ENCODE data around the gene AK1. TPM values are rescaled to one million over a fixed set of nuclear protein-coding genes. Genes with fewer than 3 reads are reported as not detected.

The AK1 gene
- total and polyA plus RNA-seq, 2 of the 13 experiments (the other 11 are each of a cell fraction or from before 2014, with no cell fraction given) = 19.1 to 32.8 TPM

DNA sequence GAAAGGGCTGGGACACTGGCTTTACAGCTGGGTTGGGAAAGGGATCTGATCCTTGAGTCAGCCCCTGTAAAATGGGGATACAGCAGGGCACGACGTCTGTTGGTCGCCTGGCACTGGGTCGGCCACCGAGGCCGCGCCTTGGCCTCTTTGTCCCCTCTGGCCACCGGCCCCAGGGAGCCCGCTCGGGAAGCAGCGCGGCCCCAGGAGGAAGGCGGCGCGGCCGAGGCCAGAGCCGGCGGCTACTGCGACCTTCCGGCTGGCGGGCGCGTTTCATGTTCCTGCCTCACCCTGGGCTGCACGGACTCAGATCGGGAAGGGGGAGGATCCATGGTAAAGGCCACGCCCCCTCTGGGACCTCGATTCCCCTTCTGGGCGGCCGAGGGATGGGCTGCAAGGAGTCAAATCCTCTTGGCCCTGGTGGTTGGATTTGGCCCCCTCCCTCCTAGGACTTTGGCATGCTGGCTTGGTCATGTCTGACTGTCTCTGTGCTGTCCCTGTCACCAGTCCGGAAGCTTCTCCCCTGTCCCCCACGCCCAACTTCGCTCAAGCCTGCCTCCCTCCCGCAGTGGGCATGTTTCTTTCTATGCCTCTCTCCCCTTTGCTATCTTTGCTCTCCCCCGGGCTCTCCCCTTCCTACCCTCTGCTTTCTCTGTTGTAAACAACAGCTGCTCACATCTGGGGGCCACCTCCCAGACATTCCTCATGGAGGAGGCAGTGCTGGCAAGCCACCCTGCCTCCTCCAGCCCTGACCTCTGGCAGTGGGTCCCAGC, 49.0 kb downstream of the AK1 start (continued):
- TF ChIP-seq, protein P1, sequence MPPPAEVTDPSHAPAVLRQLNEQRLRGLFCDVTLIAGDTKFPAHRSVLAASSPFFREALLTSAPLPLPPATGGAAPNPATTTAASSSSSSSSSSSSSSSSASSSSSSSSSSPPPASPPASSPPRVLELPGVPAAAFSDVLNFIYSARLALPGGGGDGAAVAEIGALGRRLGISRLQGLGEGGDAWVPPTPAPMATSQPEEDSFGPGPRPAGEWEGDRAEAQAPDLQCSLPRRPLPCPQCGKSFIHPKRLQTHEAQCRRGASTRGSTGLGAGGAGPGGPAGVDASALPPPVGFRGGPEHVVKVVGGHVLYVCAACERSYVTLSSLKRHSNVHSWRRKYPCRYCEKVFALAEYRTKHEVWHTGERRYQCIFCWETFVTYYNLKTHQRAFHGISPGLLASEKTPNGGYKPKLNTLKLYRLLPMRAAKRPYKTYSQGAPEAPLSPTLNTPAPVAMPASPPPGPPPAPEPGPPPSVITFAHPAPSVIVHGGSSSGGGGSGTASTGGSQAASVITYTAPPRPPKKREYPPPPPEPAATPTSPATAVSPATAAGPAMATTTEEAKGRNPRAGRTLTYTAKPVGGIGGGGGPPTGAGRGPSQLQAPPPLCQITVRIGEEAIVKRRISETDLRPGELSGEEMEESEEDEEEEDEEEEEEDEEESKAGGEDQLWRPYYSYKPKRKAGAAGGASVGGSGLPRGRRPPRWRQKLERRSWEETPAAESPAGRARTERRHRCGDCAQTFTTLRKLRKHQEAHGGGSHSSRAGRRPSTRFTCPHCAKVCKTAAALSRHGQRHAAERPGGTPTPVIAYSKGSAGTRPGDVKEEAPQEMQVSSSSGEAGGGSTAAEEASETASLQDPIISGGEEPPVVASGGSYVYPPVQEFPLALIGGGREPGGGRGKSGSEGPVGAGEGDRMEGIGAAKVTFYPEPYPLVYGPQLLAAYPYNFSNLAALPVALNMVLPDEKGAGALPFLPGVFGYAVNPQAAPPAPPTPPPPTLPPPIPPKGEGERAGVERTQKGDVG (CRISPR knock-in tag; IDR thresholded peaks at IDR 0.05; ENCODE audit: borderline replicate concordance) = no peak
- TF ChIP-seq, protein P2, sequence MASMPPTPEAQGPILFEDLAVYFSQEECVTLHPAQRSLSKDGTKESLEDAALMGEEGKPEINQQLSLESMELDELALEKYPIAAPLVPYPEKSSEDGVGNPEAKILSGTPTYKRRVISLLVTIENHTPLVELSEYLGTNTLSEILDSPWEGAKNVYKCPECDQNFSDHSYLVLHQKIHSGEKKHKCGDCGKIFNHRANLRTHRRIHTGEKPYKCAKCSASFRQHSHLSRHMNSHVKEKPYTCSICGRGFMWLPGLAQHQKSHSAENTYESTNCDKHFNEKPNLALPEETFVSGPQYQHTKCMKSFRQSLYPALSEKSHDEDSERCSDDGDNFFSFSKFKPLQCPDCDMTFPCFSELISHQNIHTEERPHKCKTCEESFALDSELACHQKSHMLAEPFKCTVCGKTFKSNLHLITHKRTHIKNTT (CRISPR knock-in tag; IDR thresholded peaks at IDR 0.05) = no peak
- TF ChIP-seq ZNF337 (CRISPR knock-in tag; IDR thresholded peaks at IDR 0.05; ENCODE audit: borderline replicate concordance, low read depth) (no peak), ZNF550 (CRISPR knock-in tag; IDR thresholded peaks at IDR 0.05; ENCODE audit: borderline replicate concordance) (no peak), ZFX (CRISPR knock-in tag; IDR thresholded peaks at IDR 0.05; ENCODE audit: low read depth) (peak; percentile 77), ZNF446 (CRISPR knock-in tag; IDR thresholded peaks at IDR 0.05) (no peak), HDAC6 (IDR thresholded peaks at IDR 0.05; ENCODE audit: low read depth, low read length) (no peak), CBX2 (IDR thresholded peaks at IDR 0.05; ENCODE audit: low read depth, low read length) (no peak), CBX2 (CRISPR knock-in tag; IDR thresholded peaks at IDR 0.05; ENCODE audit: low read depth) (peak; percentile 77; the same call in 1 of the 2 replicates), RARA (CRISPR knock-in tag; IDR thresholded peaks at IDR 0.05) (no peak), ERF (CRISPR knock-in tag; IDR thresholded peaks at IDR 0.05) (0 out of 2 replicates have a peak, but pooled peaks have one; percentile 17), ZNF781 (CRISPR knock-in tag; IDR thresholded peaks at IDR 0.05; ENCODE audit: borderline replicate concordance, not compliant biosample characterization) (no peak), EP300 (IDR thresholded peaks at IDR 0.05; ENCODE audit: low read depth in 2 of 2, low read length in 2 of 2) (no peak), EP300 (CRISPR knock-in tag; IDR thresholded peaks at IDR 0.05; ENCODE audit: borderline replicate concordance) (no peak), TEAD3 (CRISPR knock-in tag; optimal IDR thresholded peaks at IDR 0.05; ENCODE audit: borderline replicate concordance) (peak; percentile 66), ZNF101 (CRISPR knock-in tag; IDR thresholded peaks at IDR 0.05; ENCODE audit: borderline replicate concordance, low read depth) (no peak)
- TF ChIP-seq, protein P3, sequence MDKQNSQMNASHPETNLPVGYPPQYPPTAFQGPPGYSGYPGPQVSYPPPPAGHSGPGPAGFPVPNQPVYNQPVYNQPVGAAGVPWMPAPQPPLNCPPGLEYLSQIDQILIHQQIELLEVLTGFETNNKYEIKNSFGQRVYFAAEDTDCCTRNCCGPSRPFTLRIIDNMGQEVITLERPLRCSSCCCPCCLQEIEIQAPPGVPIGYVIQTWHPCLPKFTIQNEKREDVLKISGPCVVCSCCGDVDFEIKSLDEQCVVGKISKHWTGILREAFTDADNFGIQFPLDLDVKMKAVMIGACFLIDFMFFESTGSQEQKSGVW (CRISPR knock-in tag; IDR thresholded peaks at IDR 0.05; ENCODE audit: borderline replicate concordance) = no peak
- TF ChIP-seq, protein P4, sequence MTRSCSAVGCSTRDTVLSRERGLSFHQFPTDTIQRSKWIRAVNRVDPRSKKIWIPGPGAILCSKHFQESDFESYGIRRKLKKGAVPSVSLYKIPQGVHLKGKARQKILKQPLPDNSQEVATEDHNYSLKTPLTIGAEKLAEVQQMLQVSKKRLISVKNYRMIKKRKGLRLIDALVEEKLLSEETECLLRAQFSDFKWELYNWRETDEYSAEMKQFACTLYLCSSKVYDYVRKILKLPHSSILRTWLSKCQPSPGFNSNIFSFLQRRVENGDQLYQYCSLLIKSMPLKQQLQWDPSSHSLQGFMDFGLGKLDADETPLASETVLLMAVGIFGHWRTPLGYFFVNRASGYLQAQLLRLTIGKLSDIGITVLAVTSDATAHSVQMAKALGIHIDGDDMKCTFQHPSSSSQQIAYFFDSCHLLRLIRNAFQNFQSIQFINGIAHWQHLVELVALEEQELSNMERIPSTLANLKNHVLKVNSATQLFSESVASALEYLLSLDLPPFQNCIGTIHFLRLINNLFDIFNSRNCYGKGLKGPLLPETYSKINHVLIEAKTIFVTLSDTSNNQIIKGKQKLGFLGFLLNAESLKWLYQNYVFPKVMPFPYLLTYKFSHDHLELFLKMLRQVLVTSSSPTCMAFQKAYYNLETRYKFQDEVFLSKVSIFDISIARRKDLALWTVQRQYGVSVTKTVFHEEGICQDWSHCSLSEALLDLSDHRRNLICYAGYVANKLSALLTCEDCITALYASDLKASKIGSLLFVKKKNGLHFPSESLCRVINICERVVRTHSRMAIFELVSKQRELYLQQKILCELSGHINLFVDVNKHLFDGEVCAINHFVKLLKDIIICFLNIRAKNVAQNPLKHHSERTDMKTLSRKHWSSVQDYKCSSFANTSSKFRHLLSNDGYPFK (CRISPR knock-in tag; IDR thresholded peaks at IDR 0.05; ENCODE audit: borderline replicate concordance) = no peak
- TF ChIP-seq, protein P5, sequence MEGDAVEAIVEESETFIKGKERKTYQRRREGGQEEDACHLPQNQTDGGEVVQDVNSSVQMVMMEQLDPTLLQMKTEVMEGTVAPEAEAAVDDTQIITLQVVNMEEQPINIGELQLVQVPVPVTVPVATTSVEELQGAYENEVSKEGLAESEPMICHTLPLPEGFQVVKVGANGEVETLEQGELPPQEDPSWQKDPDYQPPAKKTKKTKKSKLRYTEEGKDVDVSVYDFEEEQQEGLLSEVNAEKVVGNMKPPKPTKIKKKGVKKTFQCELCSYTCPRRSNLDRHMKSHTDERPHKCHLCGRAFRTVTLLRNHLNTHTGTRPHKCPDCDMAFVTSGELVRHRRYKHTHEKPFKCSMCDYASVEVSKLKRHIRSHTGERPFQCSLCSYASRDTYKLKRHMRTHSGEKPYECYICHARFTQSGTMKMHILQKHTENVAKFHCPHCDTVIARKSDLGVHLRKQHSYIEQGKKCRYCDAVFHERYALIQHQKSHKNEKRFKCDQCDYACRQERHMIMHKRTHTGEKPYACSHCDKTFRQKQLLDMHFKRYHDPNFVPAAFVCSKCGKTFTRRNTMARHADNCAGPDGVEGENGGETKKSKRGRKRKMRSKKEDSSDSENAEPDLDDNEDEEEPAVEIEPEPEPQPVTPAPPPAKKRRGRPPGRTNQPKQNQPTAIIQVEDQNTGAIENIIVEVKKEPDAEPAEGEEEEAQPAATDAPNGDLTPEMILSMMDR (CRISPR knock-in tag; IDR thresholded peaks at IDR 0.05) = peak; percentile 50

Measured in HepG2 (cell line).